DOHH2 (cell line): ENCODE results near the gene CIDEA.

Experiments
- H3F3A ChIP-seq: fragments of 200-600 bp; sonication (generic), shearing (Covaris generic); 2 replicates; pipeline ENCODE4 v1.6.0; 2016; ENCODE audit warnings: antibody characterized with exemption, mild to moderate bottlenecking; ENCODE audit not compliant: control insufficient read depth, insufficient read depth
- H3K27ac ChIP-seq: fragments of 200-600 bp; sonication (generic); 2 replicates; pipeline ENCODE4 v1.5.1; 2014; ENCODE audit warnings: low read depth, mild to moderate bottlenecking, low read length, moderate library complexity
- H3K27me3 ChIP-seq: fragments of 200-600 bp; sonication (generic); 2 replicates; pipeline ENCODE4 v1.6.1; 2014; ENCODE audit warnings: mild to moderate bottlenecking, low read length, mixed read lengths; ENCODE audit not compliant: control insufficient read depth
- H3K36me3 ChIP-seq: fragments of 200-600 bp; sonication (generic); 2 replicates; pipeline ENCODE4 v1.6.1; 2014; ENCODE audit warnings: mild to moderate bottlenecking, low read length, moderate library complexity, mixed read lengths; ENCODE audit not compliant: control insufficient read depth
- H3K4me1 ChIP-seq: fragments of 200-600 bp; sonication (generic); 2 replicates; pipeline ENCODE4 v1.6.1; 2014; ENCODE audit warnings: mild to moderate bottlenecking, low read length, mixed read lengths; ENCODE audit not compliant: control insufficient read depth
- H3K4me2 ChIP-seq: fragments of 200-600 bp; sonication (generic); 2 replicates; pipeline ENCODE4 v1.6.0; 2014; ENCODE audit warnings: mild to moderate bottlenecking, low read length, moderate library complexity
- H3K4me3 ChIP-seq: fragments of 200-600 bp; sonication (generic); 2 replicates; pipeline ENCODE4 v1.5.1; 2014; ENCODE audit warnings: mild to moderate bottlenecking, low read length, mixed read lengths
- H3K79me2 ChIP-seq: fragments of 200-600 bp; sonication (generic); 2 replicates; pipeline ENCODE4 v1.6.1; 2014; ENCODE audit warnings: mild to moderate bottlenecking, low read length, mixed read lengths; ENCODE audit not compliant: control insufficient read depth
- H3K9me2 ChIP-seq: fragments of 200-600 bp; sonication (generic); replicated peaks from 2 replicates; pipeline ENCODE4 v1.6.1; 2014; ENCODE audit warnings: mild to moderate bottlenecking, low read length, mixed read lengths; ENCODE audit not compliant: control insufficient read depth
- H3K9me3 ChIP-seq: fragments of 200-600 bp; sonication (generic); 2 replicates; pipeline ENCODE4 v1.6.1; 2014; ENCODE audit warnings: antibody characterized with exemption, low read length, mixed read lengths; ENCODE audit not compliant: control insufficient read depth, insufficient read depth
- H4K20me1 ChIP-seq: fragments of 200-600 bp; sonication (generic); 2 replicates; pipeline ENCODE4 v1.6.0; 2014; ENCODE audit warnings: low read depth, mild to moderate bottlenecking, antibody characterized with exemption, low read length, moderate library complexity; ENCODE audit not compliant: control insufficient read depth, insufficient read depth
- CTCF ChIP-seq: fragments of 200-600 bp; sonication (generic); IDR thresholded peaks from one replicate; pipeline ENCODE4 v1.5.1; 2014; ENCODE audit warnings: antibody characterized with exemption, mild to moderate bottlenecking, low read depth, low read length; ENCODE audit not compliant: poor library complexity, severe bottlenecking
- EZH2phosphoT487 ChIP-seq: fragments of 200-600 bp; sonication (generic); IDR thresholded peaks from 2 replicates; pipeline ENCODE4 v1.6.1; 2017; ENCODE audit warnings: borderline replicate concordance, mild to moderate bottlenecking, antibody characterized with exemption, low read length, moderate library complexity, mixed read lengths

The CIDEA gene

DNA sequence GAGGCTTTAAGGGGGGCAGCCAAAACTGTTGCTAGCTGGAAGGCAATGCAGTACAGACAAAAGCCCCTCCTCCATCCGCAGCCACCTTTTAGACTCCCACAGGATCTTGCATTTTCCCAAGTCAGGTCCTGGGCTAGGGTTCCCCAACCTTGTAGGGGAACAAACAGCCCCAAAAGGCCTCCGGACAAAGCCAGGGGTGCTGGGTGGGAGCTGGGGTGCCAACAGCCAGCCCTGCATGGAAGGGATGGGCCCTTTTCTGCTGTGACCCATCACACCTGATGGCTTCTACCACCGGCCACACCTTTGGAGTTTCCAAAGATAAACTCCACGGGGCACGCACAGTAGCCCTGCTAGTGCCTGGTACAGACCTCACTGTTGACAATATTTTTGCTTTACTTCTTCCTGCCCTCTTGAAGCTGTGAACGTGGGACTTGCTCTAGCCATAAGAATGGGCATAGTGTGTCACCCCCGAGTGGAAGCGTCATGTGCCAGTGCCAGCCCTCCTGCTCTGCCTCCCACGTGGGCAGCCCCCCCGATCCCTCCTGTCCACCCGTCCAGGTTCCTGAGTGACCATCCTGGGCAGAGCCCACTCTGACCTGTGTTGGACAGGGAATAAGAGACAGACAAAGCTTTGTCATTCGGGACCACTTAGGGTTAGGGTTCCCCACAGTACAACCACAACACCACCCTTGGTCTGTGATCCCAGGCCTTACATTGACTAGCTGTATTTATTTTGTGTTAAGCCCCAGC is 72.7 kb downstream of the CIDEA start:
- no peak overlapping the region for H3K27ac ChIP-seq
- H3K27me3 ChIP-seq, result no peaks in the 10 kb centered on the region
- no peaks in the 10 kb centered on the region for H3K4me1 ChIP-seq
- H4K20me1 ChIP-seq, result no peaks in the 10 kb centered on the region
- no peaks in the 10 kb centered on the region for H3K79me2 ChIP-seq
- no peaks in the 10 kb centered on the region for H3F3A ChIP-seq
- no peaks in the 10 kb centered on the region for H3K9me2 ChIP-seq
- peaks cover 50% of the 10 kb centered on the region for H3K36me3 ChIP-seq
- H3K9me3 ChIP-seq, result no peaks in the 10 kb centered on the region
- no peak overlapping the region for H3K4me2 ChIP-seq
- H3K4me3 ChIP-seq, result no peak overlapping the region
- TF ChIP-seq CTCF, result no peak
- no peak for TF ChIP-seq EZH2phosphoT487
